ENCODE measurements around the gene NREP. TPM values are rescaled to one million over a fixed set of nuclear protein-coding genes. Genes with fewer than 3 reads are reported as not detected.

The NREP gene
- total RNA-seq, 1 experiment from 2014 or later: 163 TPM

DNA sequence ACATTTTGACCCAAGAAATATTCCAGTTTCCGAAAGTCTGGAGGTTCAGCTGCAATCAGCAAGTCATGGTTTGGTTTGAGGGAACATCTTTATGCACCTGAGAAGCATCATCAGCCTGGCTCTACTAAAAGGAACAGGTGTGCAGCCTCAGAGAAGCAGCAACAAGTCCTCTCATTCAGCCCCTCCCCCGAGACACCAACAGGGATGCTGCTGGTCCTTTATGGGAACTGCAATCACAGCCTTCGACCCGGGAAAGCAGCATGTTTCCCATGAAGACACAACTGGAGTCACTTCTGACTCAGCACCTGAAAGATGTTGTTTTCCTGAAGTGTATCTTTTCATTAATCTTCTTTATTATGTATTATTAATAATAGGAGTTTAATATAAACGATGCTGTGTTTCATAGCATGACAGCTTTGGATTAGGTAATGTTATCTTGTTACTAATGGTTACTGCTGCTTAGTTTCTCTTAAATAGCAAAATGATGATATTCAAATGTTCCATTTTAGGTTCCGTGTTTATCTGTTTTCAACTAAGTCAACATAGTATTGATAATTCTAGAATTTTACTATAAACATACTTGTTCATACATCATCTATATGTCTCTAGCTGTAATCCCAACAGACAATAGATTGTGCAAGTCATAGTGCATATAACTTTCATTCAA, 15.6 kb upstream of the NREP start:
- TF ChIP-seq, protein P1, sequence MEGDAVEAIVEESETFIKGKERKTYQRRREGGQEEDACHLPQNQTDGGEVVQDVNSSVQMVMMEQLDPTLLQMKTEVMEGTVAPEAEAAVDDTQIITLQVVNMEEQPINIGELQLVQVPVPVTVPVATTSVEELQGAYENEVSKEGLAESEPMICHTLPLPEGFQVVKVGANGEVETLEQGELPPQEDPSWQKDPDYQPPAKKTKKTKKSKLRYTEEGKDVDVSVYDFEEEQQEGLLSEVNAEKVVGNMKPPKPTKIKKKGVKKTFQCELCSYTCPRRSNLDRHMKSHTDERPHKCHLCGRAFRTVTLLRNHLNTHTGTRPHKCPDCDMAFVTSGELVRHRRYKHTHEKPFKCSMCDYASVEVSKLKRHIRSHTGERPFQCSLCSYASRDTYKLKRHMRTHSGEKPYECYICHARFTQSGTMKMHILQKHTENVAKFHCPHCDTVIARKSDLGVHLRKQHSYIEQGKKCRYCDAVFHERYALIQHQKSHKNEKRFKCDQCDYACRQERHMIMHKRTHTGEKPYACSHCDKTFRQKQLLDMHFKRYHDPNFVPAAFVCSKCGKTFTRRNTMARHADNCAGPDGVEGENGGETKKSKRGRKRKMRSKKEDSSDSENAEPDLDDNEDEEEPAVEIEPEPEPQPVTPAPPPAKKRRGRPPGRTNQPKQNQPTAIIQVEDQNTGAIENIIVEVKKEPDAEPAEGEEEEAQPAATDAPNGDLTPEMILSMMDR (conservative IDR thresholded peaks at IDR 0.05): no peak; the same call in 2 of the 3 replicates
- H4K91ac ChIP-seq (ENCODE audit: insufficient read length, low read depth, low read length): no peak overlapping the region
- no peaks in the 10 kb centered on the region for H3K27me3 ChIP-seq (ENCODE audit: insufficient read depth, low read length)
- H2BK12ac ChIP-seq (ENCODE audit: insufficient read length, low read depth, low read length): no peak overlapping the region
- H4K20me1 ChIP-seq (ENCODE audit: control insufficient read depth, insufficient read depth, insufficient read length): no peaks in the 10 kb centered on the region
- Mint-ChIP-seq H3K27me3 (ENCODE audit: low read depth) (no peaks in the 10 kb centered on the region; the same call in 1 of the 2 replicates), H3K27ac (no peak overlapping the region; a peak in 2 of 7 replicates), H3K9me3 (no peaks in the 10 kb centered on the region), H3K4me3 (no peak overlapping the region), H3K4me1 (peaks cover 15 to 18% of the 10 kb centered on the region in 2 experiments), H3K36me3 (ENCODE audit: insufficient read depth in 1 of 3, low read depth in 3 of 3) (no peaks in the 10 kb centered on the region)
- H3K56ac ChIP-seq (ENCODE audit: insufficient read length, low read depth, low read length): no peak overlapping the region
- no peak overlapping the region for H2BK120ac ChIP-seq (ENCODE audit: low read depth, low read length, poor library complexity, severe bottlenecking)
- H3K18ac ChIP-seq (ENCODE audit: insufficient read length, low read depth, low read length): no peak overlapping the region
- H2BK20ac ChIP-seq (ENCODE audit: low read depth, low read length, poor library complexity, severe bottlenecking): no peak overlapping the region
- H3K79me2 ChIP-seq (ENCODE audit: insufficient read depth, low read length): no peaks in the 10 kb centered on the region
- H3K23me2 ChIP-seq (ENCODE audit: insufficient read length, low read depth, low read length, poor library complexity, severe bottlenecking): no peaks in the 10 kb centered on the region
- no peak overlapping the region for H2AK5ac ChIP-seq (ENCODE audit: insufficient read length, low read length)
- no peak overlapping the region for H2BK15ac ChIP-seq (ENCODE audit: low read depth, low read length)
- H3K79me1 ChIP-seq (ENCODE audit: insufficient read depth, low read depth, low read length, poor library complexity, severe bottlenecking): no peaks in the 10 kb centered on the region
- H3K9ac ChIP-seq (ENCODE audit: extremely low read depth, insufficient read length, low read length): no peak overlapping the region
- no peak overlapping the region for H3K4me2 ChIP-seq (ENCODE audit: insufficient read depth, insufficient read length, low read length)
- no peak overlapping the region for H4K8ac ChIP-seq (replicated peaks; ENCODE audit: insufficient read length, low read depth, low read length)
- no peak overlapping the region for H2BK5ac ChIP-seq (ENCODE audit: insufficient read length, low read length)
- no peaks in the 10 kb centered on the region for H3K9me3 ChIP-seq (ENCODE audit: control insufficient read depth, low read depth, low read length)
- H3K4ac ChIP-seq (ENCODE audit: low read depth, low read length): no peak overlapping the region
- no peak overlapping the region for H3T11ph ChIP-seq (ENCODE audit: low read length)
- peaks cover 3% of the 10 kb centered on the region; the same call in 1 of the 2 replicates for H3K4me1 ChIP-seq (ENCODE audit: insufficient read depth, low read length)
- H2AFZ ChIP-seq (ENCODE audit: low read length): no peak overlapping the region
- no peak overlapping the region for H3K14ac ChIP-seq (ENCODE audit: insufficient read depth, low read length)
- peak; percentile 74 for DNase-seq
- no peak overlapping the region for H3K23ac ChIP-seq (ENCODE audit: insufficient read length, low read depth, low read length)
- no peak overlapping the region for H4K5ac ChIP-seq (ENCODE audit: insufficient read length, low read depth, low read length)
- H3K27ac ChIP-seq (ENCODE audit: insufficient read length, low read depth, low read length): no peak overlapping the region
- WGBS (ENCODE audit: extremely low coverage, insufficient read length, low lambda C conversion rate): no CpG with 5 or more reads among the region's 6 CpGs
